HG03108 (cell line): ENCODE results near the gene DPY19L3.
"Not testable (repeated sequence)": the region's sequence is repeated elsewhere in the genome, so short reads cannot be mapped to it uniquely, and the experiment has no call there.

Experiments
- ATAC-seq: cut with Tn5 transposase; IDR thresholded peaks from one replicate; pipeline ENCODE4 v1.9.1; 2021; ENCODE audit warnings: moderate library complexity; ENCODE audit not compliant: unreplicated experiment

DPY19L3 gene, protein sequence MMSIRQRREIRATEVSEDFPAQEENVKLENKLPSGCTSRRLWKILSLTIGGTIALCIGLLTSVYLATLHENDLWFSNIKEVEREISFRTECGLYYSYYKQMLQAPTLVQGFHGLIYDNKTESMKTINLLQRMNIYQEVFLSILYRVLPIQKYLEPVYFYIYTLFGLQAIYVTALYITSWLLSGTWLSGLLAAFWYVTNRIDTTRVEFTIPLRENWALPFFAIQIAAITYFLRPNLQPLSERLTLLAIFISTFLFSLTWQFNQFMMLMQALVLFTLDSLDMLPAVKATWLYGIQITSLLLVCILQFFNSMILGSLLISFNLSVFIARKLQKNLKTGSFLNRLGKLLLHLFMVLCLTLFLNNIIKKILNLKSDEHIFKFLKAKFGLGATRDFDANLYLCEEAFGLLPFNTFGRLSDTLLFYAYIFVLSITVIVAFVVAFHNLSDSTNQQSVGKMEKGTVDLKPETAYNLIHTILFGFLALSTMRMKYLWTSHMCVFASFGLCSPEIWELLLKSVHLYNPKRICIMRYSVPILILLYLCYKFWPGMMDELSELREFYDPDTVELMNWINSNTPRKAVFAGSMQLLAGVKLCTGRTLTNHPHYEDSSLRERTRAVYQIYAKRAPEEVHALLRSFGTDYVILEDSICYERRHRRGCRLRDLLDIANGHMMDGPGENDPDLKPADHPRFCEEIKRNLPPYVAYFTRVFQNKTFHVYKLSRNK

DNA sequence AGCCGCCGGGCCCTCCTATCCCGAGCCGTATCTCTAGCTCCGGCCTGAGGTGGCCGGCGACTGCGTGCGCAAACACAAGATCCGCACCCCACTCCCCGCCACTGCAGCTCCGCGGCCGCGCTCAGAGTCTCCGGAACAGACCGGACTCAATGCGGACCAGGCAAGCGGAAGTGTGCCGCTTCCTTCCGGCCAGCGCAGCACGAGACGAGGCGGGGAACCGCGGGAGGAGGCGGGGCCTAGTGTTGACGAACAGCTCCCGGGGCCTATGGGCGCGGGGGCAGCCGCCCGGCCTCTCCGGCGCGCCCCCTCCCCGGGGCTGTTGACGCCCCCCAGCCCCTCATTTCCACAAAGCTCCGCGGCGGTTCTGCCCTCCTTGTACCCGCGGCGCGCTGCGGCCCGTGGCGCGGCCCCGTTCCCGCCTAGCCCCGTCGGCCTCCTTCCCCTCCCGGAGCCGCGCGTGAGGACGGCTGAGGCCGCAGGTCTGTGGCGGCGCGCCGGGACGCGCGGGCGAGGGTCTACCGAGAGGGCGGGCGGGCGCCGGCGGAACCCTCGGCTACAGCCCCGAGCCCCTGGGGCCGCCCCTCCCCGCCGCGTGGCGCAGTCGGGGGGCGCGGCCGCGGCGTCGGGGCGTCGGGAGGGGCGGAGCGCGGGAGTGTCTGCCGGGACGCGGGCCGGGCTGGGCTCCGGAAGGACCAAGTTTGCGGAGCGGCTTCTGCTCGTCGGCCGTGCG, at the start of gene DPY19L3:
Gene DPY19L3 (plus strand): TSS at position 340 of the 730 bp plus-strand sequence. CDS start 2,484 bp downstream, outside the sequence.
- ATAC-seq: peak; percentile 91

DNA sequence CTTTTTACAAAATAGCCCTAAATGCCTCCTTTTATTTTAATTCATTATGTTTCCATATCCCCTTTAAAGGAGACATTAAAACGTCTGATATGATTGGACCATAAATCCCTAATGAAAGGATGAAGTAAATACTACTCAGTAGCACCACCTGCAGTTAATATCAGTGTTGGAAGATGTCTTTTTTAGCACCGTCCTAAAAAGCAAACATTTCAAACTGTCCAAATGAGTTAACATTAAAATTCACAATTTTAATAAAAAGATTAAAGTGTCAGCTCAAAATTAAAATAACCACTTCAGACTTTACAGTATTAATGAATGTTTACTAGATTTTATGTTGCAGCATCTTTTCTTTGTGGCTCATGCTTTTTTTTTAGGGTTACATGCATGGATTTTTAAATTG, 47.9 kb upstream of the DPY19L3 start:
- no peak for ATAC-seq

DNA sequence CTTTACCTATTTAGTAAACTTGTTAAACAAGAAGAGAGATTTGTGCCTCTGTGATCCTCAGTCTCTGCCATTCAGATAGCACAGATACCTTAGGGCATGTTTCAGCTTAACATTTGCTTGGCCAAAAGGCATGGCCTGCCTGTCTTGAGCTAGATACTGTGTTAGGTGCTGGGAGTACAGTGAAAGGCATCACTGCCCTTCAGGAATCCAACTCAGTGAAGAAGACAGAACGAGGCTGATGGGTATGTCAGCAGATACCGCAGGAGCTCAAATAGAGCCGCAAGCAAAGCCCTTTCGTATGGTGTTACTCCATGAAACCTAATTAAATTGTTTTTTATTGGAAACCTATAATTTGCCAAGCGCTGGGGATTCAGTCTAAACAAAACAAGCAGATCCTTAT, 47.2 kb upstream of the DPY19L3 start:
- no peak for ATAC-seq

DNA sequence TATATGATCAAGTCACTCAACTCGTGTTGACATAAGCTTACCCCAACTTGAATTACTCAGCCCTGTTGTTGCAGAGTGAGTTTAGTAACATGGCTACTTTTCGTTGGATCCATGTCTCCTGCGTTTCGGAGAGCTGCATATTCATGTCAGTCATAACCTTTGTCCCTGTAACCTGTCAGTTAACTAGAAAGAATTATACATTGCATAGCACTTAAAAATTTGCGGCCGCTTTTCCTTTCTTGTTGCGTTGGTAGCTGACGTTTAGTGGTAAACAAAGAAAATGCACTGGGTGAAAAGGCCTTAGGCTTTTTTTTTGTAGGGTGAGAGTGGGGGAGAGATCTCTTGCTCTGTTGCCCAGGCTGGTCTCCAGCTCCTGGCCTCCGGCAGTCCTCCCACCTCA, 46.0 kb upstream of the DPY19L3 start:
- no peak for ATAC-seq

DNA sequence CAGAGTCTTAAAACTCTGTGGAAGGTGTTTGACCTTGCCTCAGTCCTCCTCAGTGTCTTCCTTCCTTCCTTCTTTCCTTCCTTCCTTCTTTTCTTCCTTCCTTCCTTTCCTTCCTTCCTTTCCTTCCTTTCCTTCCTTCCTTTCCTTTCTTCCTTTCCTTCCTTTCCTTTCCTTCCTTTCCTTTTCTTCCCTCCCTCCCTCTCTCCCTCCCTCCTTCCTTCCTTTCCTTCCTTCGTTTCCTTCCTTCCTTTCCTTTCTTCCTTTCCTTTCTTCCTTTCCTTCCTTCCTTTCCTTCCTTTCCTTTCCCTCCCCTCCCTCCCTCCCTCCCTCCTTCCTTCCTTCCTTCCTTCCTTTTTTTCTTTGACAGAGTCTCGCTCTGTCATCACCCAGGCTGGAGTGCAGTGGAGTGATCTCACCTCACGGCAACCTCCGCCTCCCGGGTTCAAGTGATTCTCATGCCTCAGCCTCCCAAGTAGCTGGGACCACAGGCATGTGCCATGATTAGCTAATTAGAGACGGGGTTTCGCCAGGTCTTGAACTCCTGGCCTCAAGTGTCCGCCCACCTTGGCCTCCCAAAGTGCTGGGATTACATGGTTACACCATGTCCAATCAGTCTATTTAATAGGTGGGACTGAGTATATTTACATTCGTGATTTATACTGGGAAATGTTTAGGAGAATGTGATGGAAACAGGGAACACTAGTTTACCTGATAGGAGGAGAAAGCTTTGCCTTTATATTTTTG, 43.8 kb upstream of the DPY19L3 start:
- ATAC-seq: no peak

DNA sequence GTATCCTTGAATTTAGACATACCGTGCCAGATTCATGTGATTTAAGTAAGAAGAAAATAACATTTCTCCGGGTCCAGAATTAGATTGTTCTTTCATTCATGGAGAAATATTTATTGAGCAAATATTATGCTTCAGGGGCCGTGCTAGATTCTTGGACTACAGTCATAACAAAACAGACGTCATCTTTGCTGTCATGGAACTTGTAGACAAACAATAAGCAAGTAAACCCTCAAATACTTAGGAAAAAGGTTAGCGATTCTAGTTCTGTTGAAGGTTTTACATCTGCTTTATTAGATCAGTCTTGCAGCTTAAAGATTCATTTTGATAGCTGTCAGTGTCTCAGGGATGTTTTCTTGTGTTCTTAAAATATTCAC, 43.3 kb upstream of the DPY19L3 start:
- ATAC-seq: no peak

DNA sequence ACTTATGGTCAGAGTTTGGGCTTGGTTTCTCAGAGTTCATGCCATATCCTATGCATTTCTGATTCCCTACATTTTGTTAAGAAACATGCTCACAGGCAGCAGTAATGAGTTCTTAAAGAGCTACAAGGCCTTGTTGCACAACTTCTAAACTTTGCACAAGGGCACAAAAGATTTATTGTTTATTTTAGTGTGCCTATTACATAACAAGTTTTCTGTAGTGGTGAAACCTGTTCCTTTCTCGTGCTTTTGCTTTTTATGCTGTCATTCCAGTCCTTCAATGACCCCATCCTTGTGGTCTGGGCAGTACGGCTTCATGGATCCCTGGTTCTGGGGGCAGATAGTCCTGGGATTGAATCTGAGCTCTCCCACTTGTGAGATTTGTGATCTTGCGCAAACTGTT, 42.4 kb upstream of the DPY19L3 start:
- ATAC-seq: no peak

DNA sequence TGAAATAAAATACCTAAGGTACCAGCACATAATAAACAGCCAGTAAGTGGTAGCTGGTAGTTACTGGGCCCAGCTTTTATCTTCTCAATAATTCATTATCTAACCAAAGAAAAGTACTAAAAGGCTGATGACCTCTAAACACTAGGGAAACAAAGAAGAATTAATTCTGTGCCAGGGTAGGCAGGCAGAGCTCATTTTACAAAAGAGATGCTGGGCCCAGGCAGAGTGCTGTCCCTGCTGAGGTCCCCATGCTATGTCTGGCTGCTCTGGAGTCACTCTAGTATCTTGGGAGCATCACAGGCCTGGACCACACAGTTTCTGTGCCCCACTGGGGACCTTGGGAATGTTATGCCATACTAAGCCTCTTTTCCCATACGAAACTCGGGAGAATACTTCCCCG, 41.9 kb upstream of the DPY19L3 start:
- no peak for ATAC-seq

DNA sequence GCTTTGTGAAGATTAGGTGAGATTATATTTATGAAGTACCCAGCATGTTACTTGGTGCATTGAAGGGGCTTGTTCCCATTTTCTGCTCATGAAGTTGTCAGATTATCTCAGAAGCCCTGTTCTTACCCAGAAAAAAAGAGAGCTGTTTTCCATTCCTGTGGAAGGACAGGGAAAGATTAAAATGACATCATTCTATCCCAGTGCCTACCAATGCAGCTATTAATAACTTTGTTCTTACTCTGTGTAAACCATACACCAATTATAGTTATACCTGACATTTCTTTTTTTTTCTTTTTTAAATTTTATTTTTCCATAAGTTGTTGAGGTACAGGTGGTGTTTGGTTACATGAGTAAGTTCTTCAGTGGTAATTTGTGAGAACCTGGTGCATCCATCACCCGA, 41.5 kb upstream of the DPY19L3 start:
- ATAC-seq: no peak

DNA sequence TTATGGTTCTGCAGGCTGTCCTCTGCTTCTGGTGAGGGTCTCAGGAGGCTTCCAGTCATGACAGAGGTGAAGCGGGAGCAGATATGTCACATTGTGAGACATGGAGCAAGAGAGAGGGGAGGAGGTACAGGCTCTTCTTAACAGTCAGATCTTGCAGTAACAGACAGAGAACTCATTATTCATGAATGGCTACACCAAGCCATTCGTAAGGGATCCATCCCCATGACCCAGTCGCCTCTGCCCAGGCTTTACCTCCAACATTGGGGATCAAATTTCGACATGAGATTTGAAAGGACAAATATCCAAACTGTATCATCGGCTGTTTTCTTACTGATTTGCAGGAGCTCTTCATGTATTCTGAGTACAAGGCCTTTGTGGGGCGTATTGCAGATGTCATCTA, 38.5 kb upstream of the DPY19L3 start:
- no peak for ATAC-seq

DNA sequence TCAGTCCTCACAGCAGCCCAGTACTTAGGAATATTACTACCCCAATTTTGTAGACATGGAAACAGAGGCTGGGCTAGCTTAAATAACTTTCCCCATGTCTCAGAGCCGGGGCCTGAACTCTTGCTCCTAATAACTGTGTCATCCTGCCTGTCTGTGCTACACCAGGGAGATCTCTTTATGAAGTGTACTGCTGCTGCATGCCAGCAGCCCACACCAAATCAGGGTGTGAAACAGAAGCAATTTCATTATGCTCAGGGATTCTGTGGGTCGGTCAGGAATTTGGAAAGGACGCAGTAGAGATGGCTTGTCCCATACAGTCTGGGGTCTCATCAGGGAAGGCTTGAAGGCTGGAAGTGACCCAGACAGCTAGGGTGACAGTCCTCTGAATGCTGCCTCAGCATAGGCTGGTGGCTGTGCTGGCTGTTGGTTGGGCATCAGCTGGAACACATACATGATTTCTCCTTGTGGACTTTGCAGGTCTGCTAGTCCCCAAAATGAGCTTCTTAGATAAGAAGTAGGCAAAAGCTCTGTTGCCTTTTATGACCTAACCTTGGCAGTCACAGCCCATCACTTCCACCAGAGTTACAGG, 37.5 kb upstream of the DPY19L3 start:
- no peak for ATAC-seq

DNA sequence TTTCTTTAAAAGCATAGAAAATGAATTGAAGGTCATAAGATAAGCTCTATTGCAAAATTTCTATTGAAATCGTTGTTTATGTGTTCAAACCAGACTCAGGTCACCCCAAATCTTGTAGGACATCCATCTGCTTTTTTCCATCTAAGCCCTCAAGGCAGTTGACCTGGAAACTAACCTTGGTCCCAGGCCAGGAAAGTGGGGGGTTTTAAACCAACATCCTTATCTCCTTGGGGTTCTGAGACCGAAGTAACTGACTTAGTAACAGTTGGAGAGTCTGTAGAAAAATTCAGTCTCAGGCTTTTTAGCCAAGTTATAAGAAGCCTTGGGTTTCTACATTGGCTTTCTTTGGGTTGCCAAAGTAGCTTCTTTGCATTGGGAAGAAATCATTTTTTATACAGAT, 36.8 kb upstream of the DPY19L3 start:
- no peak for ATAC-seq

DNA sequence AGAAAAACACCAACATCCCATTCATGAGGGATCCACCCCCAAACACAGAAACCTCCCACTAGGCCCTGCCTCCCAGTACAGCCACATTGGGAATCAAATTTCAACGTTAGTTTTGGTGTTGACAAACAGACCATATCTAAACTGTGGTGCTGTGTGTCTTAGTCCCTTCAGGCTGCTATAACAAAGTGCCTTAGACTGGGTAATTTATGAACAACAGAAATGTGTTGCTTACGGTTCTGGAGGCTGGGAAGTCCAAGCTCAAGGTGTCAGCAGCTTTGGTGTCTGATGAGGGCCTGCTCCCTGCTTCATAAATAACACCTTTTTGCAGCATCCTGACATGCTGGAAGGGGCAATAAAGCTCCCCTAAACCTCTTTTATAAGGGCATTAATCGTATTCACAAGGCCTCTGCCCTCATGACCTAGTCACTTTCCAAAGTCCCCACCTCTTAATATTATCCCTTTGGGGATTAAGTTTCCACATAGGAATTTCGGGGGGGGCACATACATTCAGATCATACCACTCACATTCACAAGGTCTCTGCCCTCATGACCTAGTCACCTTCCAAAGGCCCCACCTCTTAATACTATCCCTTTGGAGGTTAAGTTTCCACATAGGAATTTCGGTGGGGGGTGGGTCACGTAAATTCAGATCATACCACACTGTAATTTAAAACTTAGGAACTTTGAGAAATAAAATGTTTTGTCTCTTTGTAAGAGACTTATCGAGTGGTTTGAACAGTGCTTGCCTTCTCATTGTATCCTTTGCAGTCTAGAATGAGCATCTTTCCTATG, 32.6 kb upstream of the DPY19L3 start:
- ATAC-seq: no peak

DNA sequence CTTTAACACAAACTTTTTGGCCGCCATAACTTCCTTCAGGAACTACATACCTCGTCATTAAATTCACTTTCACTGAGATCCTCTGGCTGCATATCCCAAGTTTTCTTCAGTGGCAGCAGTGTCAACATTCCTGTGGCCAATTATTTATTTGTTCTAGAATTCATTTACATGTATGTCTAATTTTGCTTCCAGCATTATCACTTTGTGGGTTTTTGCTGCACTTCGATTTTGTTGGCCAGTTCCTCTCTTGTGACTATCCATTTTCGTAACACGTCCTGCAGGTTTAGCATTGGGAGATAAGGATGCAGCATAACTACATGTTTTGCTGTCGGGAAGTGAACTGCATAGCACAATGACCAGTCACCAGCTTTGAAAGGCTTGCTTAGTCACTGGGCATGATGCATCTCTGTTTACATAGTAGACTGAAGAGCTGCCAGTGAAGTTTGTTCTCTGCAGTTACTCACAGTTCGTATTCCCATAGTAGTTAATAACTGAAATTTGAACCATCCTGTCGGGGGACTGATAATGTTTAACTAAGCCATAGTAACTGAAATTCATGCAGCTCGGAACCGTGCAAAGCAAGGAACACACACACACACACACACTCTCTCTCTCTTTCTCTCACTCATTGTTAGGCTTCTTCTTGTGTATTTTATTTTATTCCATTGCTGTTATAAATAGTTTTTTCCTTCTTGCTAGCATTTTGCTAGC, 31.8 kb upstream of the DPY19L3 start:
- ATAC-seq: no peak

DNA sequence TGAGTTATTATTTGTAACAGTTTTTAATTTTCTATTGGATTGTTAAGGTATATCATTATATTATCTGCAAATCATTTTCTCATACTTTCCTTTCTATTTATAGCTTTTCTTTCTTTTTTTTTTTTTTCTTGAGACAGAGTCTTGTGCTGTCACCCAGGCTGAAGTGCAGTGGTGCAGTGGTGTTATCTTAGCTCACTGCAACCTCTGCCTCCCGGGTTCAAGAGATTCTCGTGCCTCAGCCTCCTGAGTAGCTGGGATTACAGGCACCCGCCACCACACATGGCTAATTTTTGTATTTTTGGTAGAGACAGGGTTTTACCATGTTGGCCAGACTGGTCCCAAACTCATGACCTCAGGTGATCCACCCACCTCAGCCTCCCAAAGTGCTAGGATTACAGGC, 31.2 kb upstream of the DPY19L3 start:
- ATAC-seq: not testable (repeated sequence)

DNA sequence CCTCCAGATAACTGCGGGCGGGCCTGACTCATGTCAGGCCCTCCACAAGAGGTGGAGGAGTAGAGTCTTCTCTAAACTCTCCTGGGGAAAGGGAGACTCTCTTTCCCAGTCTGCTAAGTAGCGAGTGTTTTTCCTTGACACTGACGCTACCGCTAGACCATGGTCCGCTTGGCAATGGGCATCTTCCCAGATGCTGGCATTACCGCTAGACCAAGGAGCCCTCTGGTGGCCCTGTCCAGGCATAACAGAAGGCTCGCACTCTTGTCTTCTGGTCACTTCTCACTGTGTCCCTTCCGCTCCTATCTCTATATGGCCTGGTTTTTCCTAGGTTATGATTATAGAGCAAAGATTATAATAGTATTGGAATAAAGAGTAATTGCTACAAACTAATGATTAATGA, 28.5 kb upstream of the DPY19L3 start:
- ATAC-seq: not testable (repeated sequence)

DNA sequence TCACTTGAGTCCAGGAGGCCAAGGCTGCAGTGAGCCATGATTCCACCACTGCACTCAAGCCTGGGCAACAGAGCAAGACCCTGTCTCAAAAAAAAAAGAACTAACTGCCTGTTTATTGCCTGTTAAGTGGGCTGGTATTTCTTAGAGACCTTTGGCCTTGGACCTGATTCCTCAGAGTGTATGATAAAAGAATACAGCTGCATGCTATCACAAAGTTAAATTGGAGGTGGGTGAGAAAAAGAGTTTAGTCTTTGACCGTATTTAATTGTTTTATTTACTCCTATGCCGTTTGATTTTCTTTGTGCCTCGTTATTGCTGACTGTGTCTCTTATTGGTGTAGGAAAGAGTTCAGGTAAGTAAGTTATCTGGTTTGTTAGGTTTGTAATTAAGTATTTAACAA, 25.3 kb upstream of the DPY19L3 start:
- ATAC-seq: no peak

DNA sequence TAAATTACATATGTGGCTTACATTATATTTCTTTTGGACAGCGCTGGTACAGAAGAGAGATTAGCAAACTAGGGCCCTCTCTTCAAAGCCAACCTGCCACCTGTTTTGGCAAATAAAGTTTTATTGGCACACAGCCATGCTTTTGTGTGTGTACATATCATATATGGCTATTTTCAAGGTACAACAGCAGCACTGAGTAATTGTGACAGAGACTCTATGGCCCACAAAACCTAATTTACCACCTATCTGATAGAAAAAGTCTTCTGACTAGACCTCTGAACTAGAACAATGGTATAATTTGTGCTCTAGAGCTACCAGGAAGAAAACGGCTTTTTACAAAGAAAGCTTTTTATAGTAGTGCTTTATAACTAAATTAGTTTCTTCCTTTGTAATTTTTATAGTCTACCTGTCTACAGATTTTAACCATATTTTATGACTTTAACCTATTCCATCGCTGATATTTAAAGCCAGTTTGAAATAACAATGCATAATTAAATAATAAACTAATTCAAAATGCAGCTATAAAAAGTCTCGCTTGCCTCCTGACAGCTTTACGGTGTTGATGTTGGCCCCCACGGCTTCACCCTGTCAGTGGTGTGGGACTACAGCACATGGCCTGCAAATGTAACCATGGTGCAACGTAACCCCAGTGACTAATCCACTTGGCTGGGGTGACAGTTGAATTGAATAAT, 17.7 kb upstream of the DPY19L3 start:
- ATAC-seq: no peak

DNA sequence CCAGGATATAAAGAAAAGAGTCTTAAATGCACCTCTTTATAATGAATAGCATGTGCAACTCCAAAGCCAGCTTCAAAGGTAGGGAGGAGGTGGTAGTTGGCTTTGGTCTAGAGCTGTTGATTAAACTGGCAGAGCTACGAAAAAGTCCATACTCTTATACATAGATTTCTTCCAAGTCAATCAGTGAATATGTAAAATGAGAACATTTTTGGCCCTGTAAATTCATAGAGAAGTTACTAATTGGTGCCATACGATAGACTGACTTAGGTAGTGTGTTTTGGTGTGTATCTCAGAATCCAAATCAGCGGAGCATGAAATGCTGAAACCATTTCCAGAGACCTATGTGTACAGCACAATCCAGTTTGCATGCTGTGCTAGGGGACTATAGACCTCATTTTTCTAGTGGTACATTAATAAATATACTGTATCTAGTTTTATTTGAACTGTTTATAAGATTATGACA, 17.1 kb upstream of the DPY19L3 start:
- no peak for ATAC-seq
